Lower leg skin (tissue), 4 donors: ENCODE measurements around the gene DNAH1. TPM values are rescaled to one million over a fixed set of nuclear protein-coding genes. Genes with fewer than 3 reads are reported as not detected.

Experiments
- DNase-seq, 2 donors: peaks; one replicate each; pipeline ENCODE4 v3.0.0-alpha.2; 2019; ENCODE audit warnings: low spot score in 2 of 2
- H3K4me3 ChIP-seq: fragments of 200-600 bp; sonication (generic); 2 replicates; pipeline ENCODE4 v1.5.1; 2017; ENCODE audit warnings: mild to moderate bottlenecking, low read depth; ENCODE audit not compliant: poor library complexity, severe bottlenecking
- POLR2A ChIP-seq, 2 donors: fragments of 450-650 bp; IDR thresholded peaks; one replicate each; pipeline ENCODE4 v1.6.1; 2016 to 2017; ENCODE audit warnings: antibody characterized with exemption in 2 of 2, mild to moderate bottlenecking in 1 of 2, moderate library complexity in 1 of 2
- WGBS, 2 donors: methylation state at CpG; one replicate each; pipeline ENCODE4 v1.1.5; 2018; 5-methylcytosine and 5-hydroxymethylcytosine counted together
- intact Hi-C: fragments of 100-400 bp; cut with DNase I; formaldehyde crosslinking; loops from one replicate; pipeline ENCODE4 v1.15.0; 2023; ENCODE audit warnings: low total_unique reads
- total RNA-seq, 4 donors: library from RNA; depleted of rRNA; stranded (reverse); fragments of >200 nt; gene quantifications; one replicate each; pipeline ENCODE4 v1.1.0, GENCODE V29; 2016
- TF ChIP-seq, protein P1 (sequence below), 3 donors: fragments of 450-650 bp; IDR thresholded peaks; one replicate each; pipeline ENCODE4 v1.5.1; 2016; ENCODE audit warnings: antibody characterized with exemption in 3 of 3, mild to moderate bottlenecking in 3 of 3, moderate library complexity in 2 of 3

The DNAH1 gene
- total RNA-seq, 4 donors from 2014 or later, result 2.0 to 5.9 (median 5.0) TPM

DNA sequence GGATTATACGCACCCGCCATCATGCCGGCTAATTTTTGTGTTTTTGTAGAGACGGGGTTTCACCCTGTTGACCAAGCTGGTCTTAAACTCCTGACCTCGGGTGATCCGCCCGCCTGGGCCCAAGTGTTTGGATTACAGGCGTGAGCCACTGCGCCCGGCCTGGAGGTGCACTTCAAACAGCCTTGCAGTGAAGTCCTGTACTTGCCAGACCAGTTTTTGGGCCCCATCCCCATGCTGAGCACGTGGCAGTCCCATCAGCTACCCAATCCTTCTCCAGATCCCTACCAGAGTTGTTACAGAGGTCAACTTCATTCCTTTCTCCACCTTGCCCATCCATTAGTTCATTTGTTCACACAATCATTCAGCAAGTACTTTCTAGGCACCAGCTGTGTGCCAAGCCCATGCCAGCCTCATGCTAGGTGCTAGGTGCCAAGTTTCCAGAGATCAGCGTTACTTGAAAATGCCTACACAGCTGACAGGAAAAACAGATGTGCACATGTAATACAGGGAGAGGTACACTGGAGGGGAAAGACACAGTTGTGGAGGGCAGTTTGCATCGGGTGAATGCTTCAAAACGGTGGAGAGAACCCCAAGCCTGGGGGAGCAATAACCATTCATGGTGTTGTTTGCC is 2.2 kb downstream of the DNAH1 start:
- DNase-seq, result no peak
- intact Hi-C loops, result no loop called here
- TF ChIP-seq POLR2A (IDR thresholded peaks at IDR 0.05), result no peak
- TF ChIP-seq, protein P1, sequence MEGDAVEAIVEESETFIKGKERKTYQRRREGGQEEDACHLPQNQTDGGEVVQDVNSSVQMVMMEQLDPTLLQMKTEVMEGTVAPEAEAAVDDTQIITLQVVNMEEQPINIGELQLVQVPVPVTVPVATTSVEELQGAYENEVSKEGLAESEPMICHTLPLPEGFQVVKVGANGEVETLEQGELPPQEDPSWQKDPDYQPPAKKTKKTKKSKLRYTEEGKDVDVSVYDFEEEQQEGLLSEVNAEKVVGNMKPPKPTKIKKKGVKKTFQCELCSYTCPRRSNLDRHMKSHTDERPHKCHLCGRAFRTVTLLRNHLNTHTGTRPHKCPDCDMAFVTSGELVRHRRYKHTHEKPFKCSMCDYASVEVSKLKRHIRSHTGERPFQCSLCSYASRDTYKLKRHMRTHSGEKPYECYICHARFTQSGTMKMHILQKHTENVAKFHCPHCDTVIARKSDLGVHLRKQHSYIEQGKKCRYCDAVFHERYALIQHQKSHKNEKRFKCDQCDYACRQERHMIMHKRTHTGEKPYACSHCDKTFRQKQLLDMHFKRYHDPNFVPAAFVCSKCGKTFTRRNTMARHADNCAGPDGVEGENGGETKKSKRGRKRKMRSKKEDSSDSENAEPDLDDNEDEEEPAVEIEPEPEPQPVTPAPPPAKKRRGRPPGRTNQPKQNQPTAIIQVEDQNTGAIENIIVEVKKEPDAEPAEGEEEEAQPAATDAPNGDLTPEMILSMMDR (IDR thresholded peaks at IDR 0.05), result no peak
- H3K4me3 ChIP-seq, result no peak overlapping the region
- 63 to 67% methylated on average over 14 of the region's 14 CpGs for WGBS, 2 donors

- WGBS, 2 donors, result 72 to 75% methylated on average over 10 of the region's 10 CpGs
- H3K4me3 ChIP-seq, result no peak overlapping the region
- TF ChIP-seq, protein P1 (IDR thresholded peaks at IDR 0.05), result no peak
- TF ChIP-seq POLR2A (IDR thresholded peaks at IDR 0.05), result no peak
- no peak for DNase-seq
- intact Hi-C loops, result no loop called here
These were observed 3.9 kb downstream of the DNAH1 start for GRCh38 chr3:52319921-52320595.

DNA sequence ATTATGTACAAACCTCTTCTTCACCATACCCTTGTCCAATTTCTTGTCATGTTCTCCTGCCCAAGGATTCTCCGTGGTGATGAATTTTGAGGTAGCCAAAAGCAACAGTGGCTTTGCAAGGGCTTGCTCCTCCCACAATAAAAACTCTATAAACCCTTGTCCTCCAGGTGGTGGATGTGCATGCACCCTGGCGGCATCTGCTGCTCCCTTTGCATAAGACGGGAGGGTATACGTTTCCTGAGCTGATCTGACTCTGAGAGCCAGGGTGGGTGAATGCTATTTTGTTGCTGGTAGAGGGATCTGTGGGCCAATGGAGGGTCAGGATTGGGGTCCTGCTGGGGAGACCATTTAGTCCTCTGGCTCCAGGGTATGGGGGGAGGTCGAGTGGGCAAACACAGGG is 5.4 kb downstream of the DNAH1 start:
- 79 to 91% methylated on average over 5 of the region's 5 CpGs for WGBS, 2 donors
- no peak for DNase-seq
- TF ChIP-seq POLR2A (IDR thresholded peaks at IDR 0.05), result no peak
- TF ChIP-seq, protein P1 (IDR thresholded peaks at IDR 0.05), result no peak
- intact Hi-C loops, result no loop called here
- H3K4me3 ChIP-seq, result no peak overlapping the region

DNA sequence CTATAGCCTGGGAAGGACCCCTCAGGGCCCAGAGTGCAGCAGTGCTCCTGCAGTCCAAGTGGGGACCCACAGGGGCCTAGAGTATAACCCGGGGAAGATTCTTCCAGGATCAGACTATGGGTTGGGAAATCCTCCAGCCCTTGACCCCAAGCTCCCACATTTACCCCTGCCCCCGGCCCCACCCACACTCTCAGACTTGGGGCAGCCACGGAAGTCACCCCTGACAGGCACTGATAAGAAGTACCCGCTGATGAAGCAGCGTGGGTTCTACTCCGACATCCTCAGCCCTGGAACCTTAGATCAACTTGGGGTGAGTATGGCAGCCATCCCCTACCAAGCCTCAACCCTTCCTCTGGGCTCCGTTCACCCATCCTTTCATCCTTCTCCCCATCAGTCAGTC is 6.3 kb downstream of the DNAH1 start:
- intact Hi-C loops, result no loop called here
- no peak overlapping the region for H3K4me3 ChIP-seq
- TF ChIP-seq, protein P1 (IDR thresholded peaks at IDR 0.05), result no peak
- TF ChIP-seq POLR2A (IDR thresholded peaks at IDR 0.05), result no peak
- DNase-seq, result no peak
- 92 to 95% methylated on average over 6 to 7 of the region's 7 CpGs for WGBS, 2 donors

- TF ChIP-seq, protein P1 (IDR thresholded peaks at IDR 0.05), result no peak
- TF ChIP-seq POLR2A (IDR thresholded peaks at IDR 0.05), result no peak
- WGBS, 2 donors, result 84 to 85% methylated on average over 11 of the region's 11 CpGs
These were observed 7.6 kb downstream of the DNAH1 start for GRCh38 chr3:52323526-52324295.

More at GRCh38 chr3:52323526-52324295, 7.6 kb downstream of the DNAH1 start:
- H3K4me3 ChIP-seq, result no peak overlapping the region
- intact Hi-C loops, result no loop called here
- no peak for DNase-seq
